K562 (cell line): Measurements from ENCODE around the gene HRH1. TPM values are rescaled to one million over a fixed set of nuclear protein-coding genes. Genes with fewer than 3 reads are reported as not detected.

Experiments used
- ATAC-seq: fragments of 200-7000 bp; cut with Tn5 transposase; 3 replicates; pipeline ENCODE4 v1.9.1; 2020; ENCODE audit warnings: moderate library complexity
- BruUV-seq: library from RNA; stranded (reverse); fragments of 400-500 nt; replicated peaks from 2 replicates; lab custom pipeline; 2021; lab: Mats Ljungman, UMichigan
- CTCF ChIA-PET: fragments of 300-600 bp; formaldehyde crosslinking; extraction: SDS; loops from one replicate; lab custom pipeline; 2021; ENCODE audit warnings: low intra/inter-chr PET ratio; lab: Yijun Ruan, JAX
- POLR2A ChIA-PET: fragments of 300-600, 350-650 bp; sonication (Branson Sonifier 250); formaldehyde crosslinking; extraction: SDS; loops from one replicate; lab custom pipeline; 2021; ENCODE audit warnings: antibody characterized with exemption, inconsistent platforms; lab: Yijun Ruan, JAX
- DNase-seq, 4 experiments: peaks; one replicate each; pipeline versions ENCODE4 v3.0.0 to v3.0.0-alpha.2; 2011 to 2018; ENCODE audit warnings: low spot score in 3 of 4, mixed read lengths in 3 of 4; ENCODE audit errors: extremely low read depth in 1 of 4
- FAIRE-seq: peaks from 2 replicates; lab custom pipeline; 2011; peaks lifted over from hg19 to GRCh38; lab: Jason Lieb, UNC
- H2AFZ ChIP-seq: 2 replicates; pipeline ENCODE4 v1.6.0; 2011; ENCODE audit warnings: low read depth, low read length, control low read depth, inconsistent platforms
- H3K27ac ChIP-seq: fragments of 200-600 bp; 3 replicates; pipeline ENCODE4 v1.8.0; 2011; ENCODE audit warnings: low read depth, mild to moderate bottlenecking, control low read depth, inconsistent platforms, low read length, moderate library complexity, mixed read lengths; ENCODE audit errors: extremely low read depth
- H3K27me3 ChIP-seq, 2 experiments: fragments of 300-600 bp in 1 of 2; 2 replicates in 1 of 2; 3 replicates in 1 of 2; pipeline versions ENCODE4 v1.6.0 to v1.8.0; 2011; ENCODE audit warnings: inconsistent platforms in 2 of 2, low read length in 2 of 2, mild to moderate bottlenecking in 1 of 2, mixed read lengths in 1 of 2, moderate library complexity in 1 of 2; ENCODE audit not compliant: control insufficient read depth in 2 of 2, insufficient read depth in 2 of 2
- H3K36me3 ChIP-seq: fragments of 300-600 bp; 3 replicates; pipeline ENCODE4 v1.8.0; 2011; ENCODE audit warnings: mild to moderate bottlenecking, low read length, inconsistent platforms; ENCODE audit not compliant: control insufficient read depth, insufficient read depth
- H3K4me1 ChIP-seq, 2 experiments: fragments of 200-600 bp in 1 of 2; replicated peaks in 1 of 2; 2 replicates in 1 of 2; 3 replicates in 1 of 2; pipeline versions ENCODE4 v1.5.1 to v1.8.0; 2011; ENCODE audit warnings: inconsistent platforms in 2 of 2, low read length in 2 of 2, mild to moderate bottlenecking in 1 of 2, mixed read lengths in 1 of 2, moderate library complexity in 1 of 2; ENCODE audit not compliant: control insufficient read depth in 2 of 2, insufficient read depth in 2 of 2
- H3K4me2 ChIP-seq: 2 replicates; pipeline ENCODE4 v1.6.1; 2011; ENCODE audit warnings: low read length, control low read depth, inconsistent platforms, mixed read lengths; ENCODE audit not compliant: insufficient read depth
- H3K4me3 ChIP-seq: fragments of 200-600 bp; sonication (generic), shearing (Covaris generic); 2 replicates; pipeline ENCODE4 v1.5.1; 2016; ENCODE audit warnings: control low read depth, inconsistent platforms
- H3K79me2 ChIP-seq: fragments of 200-600 bp; 3 replicates; pipeline ENCODE4 v1.8.0; 2011; ENCODE audit warnings: low read length, inconsistent platforms; ENCODE audit not compliant: control insufficient read depth, insufficient read depth
- H3K9ac ChIP-seq, 2 experiments: 2 replicates each; pipeline versions ENCODE4 v1.6.0 to v1.6.1; 2011; ENCODE audit warnings: low read depth in 2 of 2, low read length in 2 of 2, control low read depth in 1 of 2, inconsistent platforms in 1 of 2, mild to moderate bottlenecking in 1 of 2, mixed read lengths in 1 of 2; ENCODE audit not compliant: insufficient read depth in 1 of 2
- H3K9me1 ChIP-seq: one replicate; pipeline ENCODE4 v1.6.0; 2011; ENCODE audit warnings: inconsistent platforms, mild to moderate bottlenecking, low read length, moderate library complexity; ENCODE audit not compliant: control insufficient read depth, insufficient read depth
- H3K9me3 ChIP-seq: replicated peaks from 2 replicates; pipeline ENCODE4 v1.5.1; 2011; ENCODE audit warnings: low read depth, low read length, inconsistent platforms; ENCODE audit not compliant: control insufficient read depth, insufficient read depth
- H4K20me1 ChIP-seq: replicated peaks from 2 replicates; pipeline ENCODE4 v1.6.1; 2011; ENCODE audit warnings: low read length, inconsistent platforms, mixed read lengths; ENCODE audit not compliant: control insufficient read depth, insufficient read depth
- EHMT2 ChIP-seq: fragments of 450-650 bp; IDR thresholded peaks from 2 replicates; pipeline ENCODE4 v1.6.1; 2018; ENCODE audit warnings: antibody characterized with exemption
- IFI16 ChIP-seq: fragments of 250-450 bp; sonication (Bioruptor Pico); IDR thresholded peaks from 2 replicates; pipeline ENCODE4 v2.1.2; 2022; ENCODE audit warnings: mild to moderate bottlenecking, inconsistent platforms
- KLF6 ChIP-seq: fragments of 250-450 bp; sonication (Bioruptor Pico); IDR thresholded peaks from 2 replicates; pipeline ENCODE4 v1.4.0; 2020; ENCODE audit warnings: mild to moderate bottlenecking, moderate library complexity, borderline replicate concordance
- MECOM ChIP-seq: fragments of 250-450 bp; sonication (Bioruptor Pico); IDR thresholded peaks from 2 replicates; pipeline ENCODE4 v1.8.0; 2022; ENCODE audit warnings: inconsistent platforms
- NFYB ChIP-seq: IDR thresholded peaks from 2 replicates; pipeline ENCODE4 v1.6.1; 2011; ENCODE audit warnings: mild to moderate bottlenecking, moderate library complexity; ENCODE audit not compliant: insufficient read length; ENCODE audit errors: extremely low read depth
- NRF1 ChIP-seq, 2 experiments: fragments of 450-650 bp; IDR thresholded peaks in 1 of 2; conservative IDR thresholded peaks in 1 of 2; 2 replicates each; pipeline ENCODE4 v1.6.1; 2014; ENCODE audit warnings: mild to moderate bottlenecking in 2 of 2
- POLR2H ChIP-seq: IDR thresholded peaks from 2 replicates; pipeline ENCODE4 v1.6.1; 2016; ENCODE audit warnings: missing genetic modification characterization, low read depth, mild to moderate bottlenecking, control low read depth, missing compliant biosample characterization, moderate library complexity
- PYGO2 ChIP-seq: fragments of 450-650 bp; IDR thresholded peaks from 2 replicates; pipeline ENCODE4 v1.6.1; 2016; ENCODE audit warnings: mild to moderate bottlenecking, missing genetic modification characterization, moderate library complexity, missing compliant biosample characterization
- RNF2 ChIP-seq: sonication (generic); IDR thresholded peaks from 2 replicates; pipeline ENCODE4 v1.6.1; 2016
- SMARCE1 ChIP-seq: fragments of 450-650 bp; IDR thresholded peaks from 2 replicates; pipeline ENCODE4 v1.7.1; 2016; ENCODE audit warnings: mild to moderate bottlenecking
- TAF1 ChIP-seq: IDR thresholded peaks from 2 replicates; pipeline ENCODE4 v1.6.1; 2011; ENCODE audit warnings: mild to moderate bottlenecking, low read length, moderate library complexity; ENCODE audit not compliant: insufficient read depth, control insufficient read depth, severe bottlenecking; ENCODE audit errors: extremely low read depth
- U2AF1 ChIP-seq: fragments of 200-400 bp; formaldehyde crosslinking; optimal IDR thresholded peaks from 2 replicates; pipeline ENCODE3; 2017; ENCODE audit warnings: mild to moderate bottlenecking, low read depth, low read length, moderate library complexity
- ZNF584 ChIP-seq: fragments of 200-800 bp; sonication (Bioruptor generic); IDR thresholded peaks from 2 replicates; pipeline ENCODE4 v1.6.1; 2016; ENCODE audit warnings: low read depth, mild to moderate bottlenecking, missing genetic modification characterization, missing compliant biosample characterization
- WGBS: fragments of 100-300 bp; shearing (Covaris generic); methylation state at CpG from one replicate; pipeline ENCODE4 v1.1.6; 2016; ENCODE audit warnings: low coverage, mixed read lengths; ENCODE audit not compliant: insufficient coverage; ENCODE audit errors: missing lambda C conversion rate; 5-methylcytosine and 5-hydroxymethylcytosine counted together
- in situ Hi-C: fragments of 300-500 bp; cut with MboI; formaldehyde crosslinking; loops from 4 replicates; pipeline ENCODE4 v1.15.0; 2018; ENCODE audit warnings: inconsistent platforms, mixed read lengths
- intact Hi-C: fragments of 100-400 bp; cut with micrococcal nuclease; formaldehyde crosslinking; loops from 2 replicates; pipeline ENCODE4 v1.14.2; 2022
- polyA plus RNA-seq, 8 experiments: library from polyadenylated mRNA; depleted of rRNA in 4 of 8; stranded (reverse) in 5 of 8; unstranded in 3 of 8; fragments of >200 nt; fragmentation: Nextera tagmentation in 2 of 8; fragmentation: Illumina TruSeq in 1 of 8; extraction: Ambion mirVana in 2 of 8; extraction: Trizol in 1 of 8; gene quantifications; 2 replicates each; pipeline versions ENCODE4 v1.2.1 to v1.2.3, GENCODE V29; 2011 to 2014; ENCODE audit warnings: inconsistent platforms in 1 of 8, missing spikeins in 1 of 8
- total RNA-seq, 7 experiments: library from RNA; depleted of rRNA in 6 of 7; stranded (reverse); fragments of >200 nt in 6 of 7; fragmentation: Illumina TruSeq in 2 of 7; extraction: Trizol in 2 of 7; gene quantifications; 2 replicates each; pipeline versions ENCODE4 v1.2.1 to v1.2.3, GENCODE V29; 2011 to 2021; ENCODE audit warnings: low replicate concordance in 1 of 7
- TF ChIP-seq, protein P1 (sequence below): fragments of 250-450 bp; sonication (Bioruptor Pico); IDR thresholded peaks from 2 replicates; pipeline ENCODE4 v1.8.0; 2022; ENCODE audit warnings: moderate library complexity, mild to moderate bottlenecking, inconsistent platforms
- TF ChIP-seq, protein P2 (sequence below): sonication (generic); formaldehyde crosslinking; IDR thresholded peaks from 2 replicates; pipeline ENCODE4 v1.8.1; 2022; ENCODE audit warnings: missing genetic modification reagents
- TF ChIP-seq, protein P3 (sequence below), 2 experiments: fragments of 150-350 bp in 1 of 2; IDR thresholded peaks; 2 replicates each; pipeline ENCODE4 v1.6.1; 2012 to 2016; ENCODE audit warnings: low read depth in 2 of 2, low read length in 2 of 2, mild to moderate bottlenecking in 1 of 2, moderate library complexity in 1 of 2

The HRH1 gene
- total and polyA plus RNA-seq, 9 of the 15 experiments (the other 6 are each of a cell fraction or from before 2014, with no cell fraction given) = 0.03 to 0.15 (median 0.06) TPM; not detected in 1

DNA sequence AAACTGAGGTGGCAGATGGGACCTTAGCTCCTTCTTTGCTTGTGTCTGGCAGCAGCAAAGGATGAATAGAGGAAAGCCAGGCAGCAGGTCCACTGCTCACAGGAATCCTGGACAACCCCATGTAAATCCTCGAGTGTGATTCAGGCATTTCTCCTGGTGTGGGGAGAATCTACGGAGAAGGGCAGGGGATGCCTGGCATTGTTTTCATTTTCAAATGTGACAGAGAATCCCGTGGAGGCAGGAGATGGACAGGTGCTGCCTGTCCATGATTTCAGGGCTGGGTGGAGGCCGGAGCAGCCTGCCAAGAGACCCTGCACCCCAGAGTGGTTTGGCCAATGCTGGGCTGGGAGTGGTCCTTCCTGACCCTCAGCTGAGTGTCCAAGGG lies 1.7 kb downstream of the HRH1 start (continued):
- TF ChIP-seq U2AF1 (no peak), ZNF584 (CRISPR knock-in tag) (no peak), NRF1 (conservative IDR thresholded peaks at IDR 0.05 in 1 of 2, IDR thresholded peaks at IDR 0.05 in 1 of 2) (no peak), NFYB (no peak), MECOM (CRISPR knock-in tag) (no peak), POLR2H (tag) (no peak), KLF6 (CRISPR knock-in tag) (no peak)

DNA sequence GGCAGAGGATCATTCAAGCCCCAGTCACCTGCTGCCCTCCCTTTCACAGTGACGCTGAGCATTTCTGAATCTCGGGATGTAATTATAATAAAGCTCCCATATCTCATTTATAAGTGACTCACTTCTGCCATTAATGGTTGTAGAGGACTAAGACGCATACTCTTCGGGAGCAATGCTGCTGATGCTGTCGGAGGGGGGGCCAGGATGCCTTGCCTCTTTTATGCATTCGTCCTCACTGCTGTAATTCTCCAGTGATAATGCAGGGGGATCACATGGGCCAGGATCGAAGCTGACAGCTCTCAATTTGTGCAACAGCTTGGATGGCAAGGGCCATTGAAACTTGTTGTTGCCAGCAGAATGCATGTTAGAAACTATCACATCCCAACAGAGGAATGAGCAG lies 3.1 kb downstream of the HRH1 start:
- no peak overlapping the region for H3K27ac ChIP-seq
- H3K9me1 ChIP-seq = no peaks in the 10 kb centered on the region
- no peak overlapping the region for H2AFZ ChIP-seq
- no TSS peak for BruUV-seq
- DNase-seq (no peak), ATAC-seq (no peak), FAIRE-seq (no peak)
- ChIA-PET CTCF (no interaction called here), POLR2A (interaction anchor here (0.8 kb wide), 1 partner anchor 127 kb away, joined by 3 read pairs; no protein-coding TSS in a partner anchor)
- H3K27me3 ChIP-seq = peaks cover 15 to 39% of the 10 kb centered on the region in 2 experiments; a peak in 4 of 5 replicates
- no peaks in the 10 kb centered on the region for H3K36me3 ChIP-seq
- H3K9ac ChIP-seq = no peak overlapping the region
- H3K4me1 ChIP-seq = peaks cover 0 to 8% of the 10 kb centered on the region in 2 experiments; a peak in 1 of 5 replicates
- H4K20me1 ChIP-seq = peaks cover 5% of the 10 kb centered on the region
- in situ Hi-C loops = no loop called here
- no peak overlapping the region for H3K4me2 ChIP-seq
- intact Hi-C loops = loop anchor here (5.0 kb wide), 2 partner anchors 50 to 495 kb away; no protein-coding TSS in a partner anchor
- H3K79me2 ChIP-seq = no peaks in the 10 kb centered on the region
- 0% methylated on average over 7 of the region's 7 CpGs for WGBS
- H3K9me3 ChIP-seq = no peaks in the 10 kb centered on the region
- H3K4me3 ChIP-seq = no peak overlapping the region
- TF ChIP-seq TAF1 (no peak), IFI16 (CRISPR knock-in tag) (no peak), PYGO2 (no peak), SMARCE1 (no peak), RNF2 (no peak), EHMT2 (no peak)
- TF ChIP-seq, protein P1, sequence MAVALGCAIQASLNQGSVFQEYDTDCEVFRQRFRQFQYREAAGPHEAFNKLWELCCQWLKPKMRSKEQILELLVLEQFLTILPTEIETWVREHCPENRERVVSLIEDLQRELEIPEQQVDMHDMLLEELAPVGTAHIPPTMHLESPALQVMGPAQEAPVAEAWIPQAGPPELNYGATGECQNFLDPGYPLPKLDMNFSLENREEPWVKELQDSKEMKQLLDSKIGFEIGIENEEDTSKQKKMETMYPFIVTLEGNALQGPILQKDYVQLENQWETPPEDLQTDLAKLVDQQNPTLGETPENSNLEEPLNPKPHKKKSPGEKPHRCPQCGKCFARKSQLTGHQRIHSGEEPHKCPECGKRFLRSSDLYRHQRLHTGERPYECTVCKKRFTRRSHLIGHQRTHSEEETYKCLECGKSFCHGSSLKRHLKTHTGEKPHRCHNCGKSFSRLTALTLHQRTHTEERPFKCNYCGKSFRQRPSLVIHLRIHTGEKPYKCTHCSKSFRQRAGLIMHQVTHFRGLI (CRISPR knock-in tag) = no peak
- TF ChIP-seq, protein P2, sequence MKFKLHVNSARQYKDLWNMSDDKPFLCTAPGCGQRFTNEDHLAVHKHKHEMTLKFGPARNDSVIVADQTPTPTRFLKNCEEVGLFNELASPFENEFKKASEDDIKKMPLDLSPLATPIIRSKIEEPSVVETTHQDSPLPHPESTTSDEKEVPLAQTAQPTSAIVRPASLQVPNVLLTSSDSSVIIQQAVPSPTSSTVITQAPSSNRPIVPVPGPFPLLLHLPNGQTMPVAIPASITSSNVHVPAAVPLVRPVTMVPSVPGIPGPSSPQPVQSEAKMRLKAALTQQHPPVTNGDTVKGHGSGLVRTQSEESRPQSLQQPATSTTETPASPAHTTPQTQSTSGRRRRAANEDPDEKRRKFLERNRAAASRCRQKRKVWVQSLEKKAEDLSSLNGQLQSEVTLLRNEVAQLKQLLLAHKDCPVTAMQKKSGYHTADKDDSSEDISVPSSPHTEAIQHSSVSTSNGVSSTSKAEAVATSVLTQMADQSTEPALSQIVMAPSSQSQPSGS = no peak
- TF ChIP-seq, protein P3, sequence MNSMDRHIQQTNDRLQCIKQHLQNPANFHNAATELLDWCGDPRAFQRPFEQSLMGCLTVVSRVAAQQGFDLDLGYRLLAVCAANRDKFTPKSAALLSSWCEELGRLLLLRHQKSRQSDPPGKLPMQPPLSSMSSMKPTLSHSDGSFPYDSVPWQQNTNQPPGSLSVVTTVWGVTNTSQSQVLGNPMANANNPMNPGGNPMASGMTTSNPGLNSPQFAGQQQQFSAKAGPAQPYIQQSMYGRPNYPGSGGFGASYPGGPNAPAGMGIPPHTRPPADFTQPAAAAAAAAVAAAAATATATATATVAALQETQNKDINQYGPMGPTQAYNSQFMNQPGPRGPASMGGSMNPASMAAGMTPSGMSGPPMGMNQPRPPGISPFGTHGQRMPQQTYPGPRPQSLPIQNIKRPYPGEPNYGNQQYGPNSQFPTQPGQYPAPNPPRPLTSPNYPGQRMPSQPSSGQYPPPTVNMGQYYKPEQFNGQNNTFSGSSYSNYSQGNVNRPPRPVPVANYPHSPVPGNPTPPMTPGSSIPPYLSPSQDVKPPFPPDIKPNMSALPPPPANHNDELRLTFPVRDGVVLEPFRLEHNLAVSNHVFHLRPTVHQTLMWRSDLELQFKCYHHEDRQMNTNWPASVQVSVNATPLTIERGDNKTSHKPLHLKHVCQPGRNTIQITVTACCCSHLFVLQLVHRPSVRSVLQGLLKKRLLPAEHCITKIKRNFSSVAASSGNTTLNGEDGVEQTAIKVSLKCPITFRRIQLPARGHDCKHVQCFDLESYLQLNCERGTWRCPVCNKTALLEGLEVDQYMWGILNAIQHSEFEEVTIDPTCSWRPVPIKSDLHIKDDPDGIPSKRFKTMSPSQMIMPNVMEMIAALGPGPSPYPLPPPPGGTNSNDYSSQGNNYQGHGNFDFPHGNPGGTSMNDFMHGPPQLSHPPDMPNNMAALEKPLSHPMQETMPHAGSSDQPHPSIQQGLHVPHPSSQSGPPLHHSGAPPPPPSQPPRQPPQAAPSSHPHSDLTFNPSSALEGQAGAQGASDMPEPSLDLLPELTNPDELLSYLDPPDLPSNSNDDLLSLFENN (IDR thresholded peaks at IDR 0.05; ENCODE audit: low read depth in 2 of 2, low read length in 2 of 2) = no peak
